HG03039 (cell line): ENCODE data around the gene ROMO1.
"Not testable (repeated sequence)": the region's sequence is repeated elsewhere in the genome, so short reads cannot be mapped to it uniquely, and the experiment has no call there.

ENCODE experiments used
- ATAC-seq: cut with Tn5 transposase; IDR thresholded peaks from one replicate; pipeline ENCODE4 v1.9.1; 2021; ENCODE audit warnings: mild to moderate bottlenecking, moderate library complexity; ENCODE audit not compliant: unreplicated experiment

The ROMO1 gene

DNA sequence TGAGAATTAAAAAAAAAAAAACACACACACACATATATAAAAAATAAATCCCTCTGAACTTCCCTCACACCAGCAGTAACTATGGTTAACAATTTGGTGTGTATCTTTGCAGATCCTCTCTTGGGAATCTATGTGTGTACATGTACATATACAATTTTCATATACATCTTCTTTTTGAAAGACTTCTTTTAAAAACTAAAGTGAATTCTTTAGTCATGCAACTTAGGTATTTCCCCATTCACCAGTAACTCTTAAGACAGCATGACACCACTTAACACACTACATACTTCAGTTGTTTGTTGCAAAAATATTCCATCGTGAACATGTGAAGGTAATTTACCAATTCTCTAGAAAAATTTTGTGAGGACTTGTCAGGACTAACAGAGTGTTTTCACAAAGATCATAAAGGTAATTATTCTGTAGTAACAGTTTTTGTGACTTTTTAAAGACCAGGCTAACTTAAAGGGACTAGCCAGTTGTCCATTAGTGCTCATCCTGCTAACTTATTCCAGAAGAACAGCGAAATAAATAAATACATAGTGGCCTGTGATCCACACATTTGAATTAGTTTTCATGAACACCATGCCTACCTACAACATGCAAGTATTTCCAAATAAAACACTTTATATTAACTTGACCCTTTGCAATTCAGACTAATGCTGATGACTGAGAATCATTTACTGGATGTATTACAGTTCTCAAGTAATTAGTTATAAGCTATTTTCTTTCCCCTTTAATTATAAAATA lies 30.8 kb downstream of the ROMO1 start:
- ATAC-seq: no peak

GRCh38 chr20:35730583-35731468 lies 31.6 kb downstream of the ROMO1 start:
- ATAC-seq: no peak

DNA sequence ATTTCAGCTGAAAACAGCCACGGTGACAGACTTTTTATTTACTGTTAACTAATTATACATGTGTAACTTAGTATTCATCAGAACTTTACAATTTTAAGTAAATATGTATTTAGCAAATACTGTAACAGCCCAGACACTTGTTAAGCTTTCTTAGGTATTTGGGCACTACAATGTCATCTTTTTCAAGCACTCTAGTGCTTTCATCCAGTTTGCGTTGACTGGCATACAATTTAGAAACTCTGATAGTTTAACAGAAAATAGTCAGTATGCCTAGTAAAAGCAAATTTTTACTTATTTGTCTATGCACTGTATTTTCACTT lies 32.2 kb downstream of the ROMO1 start:
- ATAC-seq: no peak

DNA sequence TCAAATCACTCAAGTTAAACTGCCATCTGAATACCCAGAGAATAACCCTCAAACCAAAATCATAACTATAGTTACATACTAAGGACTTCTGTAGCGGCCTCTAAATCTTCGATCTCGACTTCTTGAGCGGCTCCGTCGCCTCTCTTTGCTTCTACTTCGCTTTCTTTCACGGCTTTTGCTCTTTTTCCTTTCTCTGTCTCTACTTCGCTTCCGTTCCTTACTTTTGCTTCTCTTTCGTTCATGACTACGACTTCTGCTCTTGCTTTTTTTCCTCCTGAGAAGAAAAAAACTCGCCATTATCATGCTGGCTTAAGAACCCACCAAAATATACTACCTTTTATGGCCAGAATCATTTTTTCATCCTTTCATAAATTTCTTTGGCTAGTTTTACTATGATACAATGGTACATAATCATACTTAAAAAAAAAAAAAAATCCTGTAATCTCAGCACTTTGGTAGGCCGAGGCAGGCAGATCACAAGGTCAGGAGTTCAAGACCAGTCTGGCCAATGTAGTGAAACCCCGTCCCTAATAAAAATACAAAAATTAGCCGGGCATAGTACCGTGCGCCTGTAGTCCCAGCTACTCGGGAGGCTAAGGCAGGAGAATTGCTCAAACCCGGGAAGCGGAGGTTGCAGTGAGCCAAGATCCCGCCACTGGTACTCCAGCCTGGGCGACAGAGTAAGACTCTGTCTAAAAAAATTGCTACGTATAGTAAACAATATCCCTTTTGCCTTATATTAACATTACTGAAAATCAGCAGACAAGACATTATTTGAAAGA lies 32.8 kb downstream of the ROMO1 start:
- ATAC-seq: no peak

DNA sequence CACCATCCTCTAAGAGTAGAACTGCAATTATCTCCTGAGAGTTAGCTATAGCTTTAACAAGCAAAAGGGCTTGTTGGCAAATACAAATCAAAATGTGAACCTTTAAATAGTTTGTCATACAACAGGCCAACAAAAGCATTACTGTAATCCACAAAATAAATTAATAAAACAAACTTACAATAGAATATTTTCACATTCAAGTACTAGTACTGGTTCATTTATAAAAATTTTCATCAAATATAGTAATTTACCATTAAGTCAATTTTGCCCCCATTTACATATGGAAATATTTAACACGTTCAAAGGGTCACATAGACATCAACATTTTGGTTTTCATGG lies 33.4 kb downstream of the ROMO1 start:
- no peak for ATAC-seq

GRCh38 chr20:35734374-35734773 lies 35.2 kb downstream of the ROMO1 start:
- no peak for ATAC-seq

- no peak for ATAC-seq
Measured at GRCh38 chr20:35734777-35735649, 35.8 kb downstream of the ROMO1 start.

GRCh38 chr20:35735826-35736470 lies 36.7 kb downstream of the ROMO1 start:
- no peak for ATAC-seq

- ATAC-seq: no peak
Measured at GRCh38 chr20:35737865-35738333, 38.7 kb downstream of the ROMO1 start.

DNA sequence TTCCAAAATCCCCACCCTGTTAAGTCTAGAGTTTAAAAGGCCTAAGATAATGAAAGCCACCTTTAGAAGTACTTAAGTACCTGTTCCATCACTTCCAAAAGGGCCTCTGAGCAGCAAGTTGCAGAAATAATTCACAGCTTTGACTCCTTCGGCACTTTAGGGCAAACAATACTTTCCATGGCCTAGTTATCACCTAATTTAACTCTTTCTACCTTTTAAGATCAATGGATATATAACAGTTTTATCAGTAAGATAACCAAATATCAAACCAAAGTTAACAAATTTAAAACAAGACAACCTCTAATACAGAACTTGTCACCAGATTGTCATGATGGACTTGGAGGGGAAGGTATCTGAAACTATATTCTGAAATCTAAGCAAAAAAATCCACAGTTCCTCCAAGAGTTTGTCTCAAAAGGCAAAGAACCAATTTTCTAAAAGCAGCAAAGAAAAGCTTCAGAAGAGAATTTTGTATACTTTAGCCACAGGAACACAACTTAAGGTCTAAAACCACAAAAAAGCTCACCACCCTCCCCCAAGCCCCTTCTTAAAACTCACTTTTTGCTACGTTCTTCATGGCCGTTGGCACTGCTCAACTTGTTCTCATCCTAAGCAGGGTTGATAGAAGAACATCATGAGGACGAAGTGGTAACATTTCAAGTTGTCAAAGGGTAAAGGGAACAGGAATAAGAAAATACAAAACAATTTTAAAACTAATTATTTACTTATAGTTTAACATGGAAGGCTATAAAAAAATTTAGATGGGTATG lies 39.4 kb downstream of the ROMO1 start:
- no peak for ATAC-seq

- no peak for ATAC-seq
Measured at GRCh38 chr20:35739294-35740163, 40.3 kb downstream of the ROMO1 start.

DNA sequence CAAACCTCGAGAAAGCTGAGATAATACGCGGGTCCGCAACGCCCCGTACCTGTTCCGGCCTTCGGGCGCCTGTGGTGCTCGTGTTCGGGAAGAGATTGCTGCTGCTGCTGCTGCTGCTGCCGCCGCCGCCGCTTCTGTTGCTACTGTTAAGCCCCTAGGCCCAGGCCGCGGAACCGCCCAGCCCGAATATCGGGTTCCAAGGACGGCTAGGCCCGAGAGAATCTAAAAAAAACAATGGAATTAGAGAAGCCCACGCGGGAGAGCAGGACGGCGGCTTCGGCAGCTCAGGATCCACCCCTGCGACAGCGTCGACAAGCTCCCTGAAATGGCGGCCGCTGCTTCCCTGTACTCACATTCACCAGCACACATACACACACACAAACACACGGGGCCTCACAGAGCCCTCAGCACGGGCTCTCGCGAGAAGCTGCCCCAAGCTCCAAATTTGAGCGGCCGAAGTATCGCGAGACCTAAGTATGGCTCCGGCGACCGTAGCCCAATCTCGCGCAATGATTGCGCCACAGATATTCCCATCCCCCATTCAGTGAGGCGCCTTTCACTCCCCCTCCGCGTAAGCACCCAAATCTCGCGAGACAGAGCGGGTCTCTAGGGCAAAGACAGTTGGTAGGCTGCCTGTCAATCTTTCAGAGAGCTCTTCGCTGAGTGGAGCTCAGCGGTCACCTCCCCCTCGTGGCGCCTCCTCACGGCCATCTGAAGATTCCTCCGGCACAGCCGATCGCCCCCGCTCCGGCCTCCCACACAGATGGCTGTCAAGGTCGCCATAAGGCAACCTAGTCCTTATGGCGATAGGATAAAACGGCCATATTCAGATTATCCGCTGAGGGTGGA lies 42.9 kb downstream of the ROMO1 start, which contains the start of gene RBM39:
Gene RBM39, minus strand, starts transcription at position 369 of the 849 bp plus-strand sequence. CDS start 1,386 bp downstream, outside the sequence.
- ATAC-seq: peak; percentile 87

- ATAC-seq: no peak
Measured at GRCh38 chr20:35742741-35743523, 43.7 kb downstream of the ROMO1 start.

DNA sequence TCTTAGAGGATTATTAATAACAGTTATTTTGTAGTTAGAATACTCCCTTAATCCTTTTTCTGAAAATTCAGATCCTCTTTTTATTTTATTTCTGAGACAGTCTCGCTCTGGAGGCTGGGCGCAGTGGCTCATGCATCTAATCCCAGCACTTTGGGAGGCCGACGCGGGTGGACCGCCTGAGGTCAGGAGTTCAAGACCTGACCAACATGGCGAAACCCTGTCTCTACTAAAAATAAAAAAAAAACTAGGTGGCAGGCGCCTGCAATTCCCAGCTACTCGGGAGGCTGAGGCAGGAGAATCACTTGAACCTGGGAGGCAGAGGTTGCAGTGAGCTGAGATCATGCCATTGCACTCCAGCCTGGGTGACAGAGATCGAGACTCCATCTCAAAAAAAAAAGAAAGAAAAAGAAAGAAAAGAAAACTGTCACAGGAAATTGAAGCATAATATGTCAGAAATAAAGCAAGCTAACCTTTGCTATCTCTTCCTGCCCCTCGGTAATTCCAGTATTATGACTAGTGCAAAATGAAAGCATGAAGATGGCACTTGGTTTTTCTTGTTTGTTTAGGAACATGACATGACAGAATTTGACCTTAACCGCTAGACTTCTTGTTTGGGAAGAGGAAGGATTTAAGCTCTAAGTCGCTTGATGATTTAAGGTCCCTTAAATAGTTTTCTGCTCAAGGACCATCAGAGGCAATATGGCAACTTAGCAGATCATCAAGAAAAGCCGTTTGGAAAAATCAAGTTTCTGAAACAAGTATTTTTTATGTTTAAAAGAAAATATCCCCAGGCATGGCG lies 44.7 kb downstream of the ROMO1 start:
- ATAC-seq: no peak

DNA sequence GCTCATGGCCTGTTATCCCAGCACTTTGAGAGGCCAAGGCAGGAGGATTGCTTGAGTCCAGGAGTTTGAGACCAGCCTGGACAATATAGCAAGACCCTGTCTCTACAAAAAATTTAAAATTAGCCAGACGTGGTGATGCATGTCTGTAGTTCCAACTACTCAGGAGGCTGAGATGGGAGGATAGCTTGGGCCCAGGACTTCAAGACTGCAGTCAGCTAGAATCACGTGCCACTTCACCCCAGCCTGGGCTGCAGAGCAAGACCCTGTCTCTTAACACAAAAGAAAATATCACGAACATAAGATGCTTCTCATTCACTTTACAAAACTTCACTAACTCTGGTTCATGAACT lies 45.3 kb downstream of the ROMO1 start:
- ATAC-seq: not testable (repeated sequence)
